ENCODE measurements around the gene PRKCD.

Gene PRKCD

GRCh38 chr3:53221827-53222182 is 60.8 kb downstream of the PRKCD start:
- no peak for DNase-seq

DNA sequence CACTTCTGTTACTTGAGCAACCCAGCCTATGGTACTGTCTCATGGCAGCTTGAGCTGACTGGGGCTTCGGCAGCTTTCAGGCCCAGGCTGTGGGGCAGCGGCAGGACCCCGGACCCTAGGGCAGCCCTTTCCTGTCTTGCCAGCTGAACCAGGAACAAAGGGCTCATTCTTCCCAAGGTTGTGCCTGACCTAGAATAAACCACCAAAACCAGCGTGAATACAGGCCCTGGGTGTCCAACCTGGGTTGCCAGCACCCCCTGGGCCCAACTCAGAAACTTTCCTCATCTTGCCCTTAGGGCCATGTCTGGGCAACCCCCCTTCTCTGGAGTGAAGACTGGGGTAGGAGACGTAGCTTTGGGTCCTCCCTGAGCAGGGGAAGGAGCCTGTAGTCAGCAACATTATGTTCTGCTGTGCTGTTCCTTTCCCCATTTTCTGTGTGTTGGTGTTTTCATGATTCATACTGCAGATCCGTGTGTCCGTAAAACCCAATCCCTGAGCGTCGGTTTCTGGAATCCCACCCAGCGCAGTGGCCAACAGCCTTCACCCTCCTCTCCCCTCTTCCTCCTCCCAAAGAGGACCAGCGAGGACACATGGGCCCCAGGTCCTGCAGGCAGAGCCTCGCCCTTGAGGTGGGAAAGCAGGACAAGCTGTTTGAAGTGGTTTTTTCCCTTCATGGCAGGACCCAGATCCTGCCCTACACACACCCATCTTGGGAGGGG is 61.3 kb downstream of the PRKCD start:
- no peak for DNase-seq

DNA sequence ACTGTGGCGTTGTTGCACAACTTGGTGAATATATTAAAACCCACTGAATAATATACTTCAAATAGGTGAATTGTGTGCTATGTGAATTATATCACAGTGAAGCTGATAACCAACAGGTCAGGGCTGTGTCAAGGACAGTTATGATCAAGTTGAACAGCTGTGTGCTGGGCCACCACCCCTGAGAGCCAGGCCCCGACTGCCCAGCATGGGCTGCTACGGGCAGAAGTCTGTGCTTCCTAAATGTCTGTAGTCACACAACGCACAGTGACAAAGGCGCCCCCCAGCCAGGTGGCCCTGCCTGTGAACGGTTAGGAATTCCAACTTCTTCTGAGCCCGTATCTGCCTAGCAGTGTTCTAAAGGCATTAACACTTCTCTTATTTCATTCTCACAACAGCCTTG is 62.0 kb downstream of the PRKCD start:
- DNase-seq: no peak

GRCh38 chr3:53223541-53223966 is 62.5 kb downstream of the PRKCD start:
- DNase-seq: no peak

DNA sequence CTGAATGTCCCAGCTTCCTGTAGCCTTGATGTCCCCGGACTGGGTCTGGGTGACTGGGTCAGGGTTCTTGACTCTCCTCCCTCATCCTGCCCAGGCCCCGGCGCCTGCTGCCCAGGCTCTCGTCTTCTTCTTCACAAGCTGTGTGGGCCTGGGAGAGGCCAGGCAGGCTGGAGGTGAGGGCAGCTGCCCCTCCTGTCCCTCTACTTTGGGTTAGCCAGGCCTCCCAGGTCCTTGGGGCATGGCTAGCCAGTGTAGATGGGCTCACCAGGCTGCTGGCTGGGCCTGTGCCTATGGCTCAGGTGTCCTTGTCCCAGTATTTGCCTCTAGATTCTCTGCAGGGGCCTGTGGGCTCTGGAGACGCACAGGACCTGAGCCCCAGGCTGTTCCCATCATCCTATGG is 63.0 kb downstream of the PRKCD start:
- no peak for DNase-seq

DNA sequence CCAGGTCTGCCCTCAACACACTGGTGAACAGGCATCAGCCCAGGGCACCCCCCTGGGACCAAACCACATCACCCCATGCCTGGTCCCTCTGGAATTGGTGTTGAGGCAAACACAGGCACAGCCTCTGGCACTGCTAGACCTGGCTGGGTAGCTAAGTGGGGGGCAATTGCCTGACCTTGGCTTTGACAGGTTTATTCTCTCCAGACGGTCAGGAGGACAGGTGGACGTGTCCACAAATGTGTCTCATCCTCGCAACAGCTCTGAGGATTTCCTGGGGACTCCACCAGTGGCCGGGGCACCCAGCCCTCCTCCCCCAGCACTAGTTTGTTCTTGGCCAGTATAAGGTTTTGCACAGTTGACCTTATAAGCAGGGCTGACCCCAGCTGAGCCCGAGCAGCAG is 63.5 kb downstream of the PRKCD start:
- DNase-seq: no peak

- DNase-seq: no peak
Observed at GRCh38 chr3:53225181-53225580, 64.2 kb downstream of the PRKCD start.

GRCh38 chr3:53225651-53226050 is 64.6 kb downstream of the PRKCD start:
- DNase-seq: no peak

GRCh38 chr3:53226142-53226840 is 65.3 kb downstream of the PRKCD start:
- DNase-seq: no peak

- DNase-seq: no peak
Observed at GRCh38 chr3:53226841-53227407, 65.9 kb downstream of the PRKCD start.

- DNase-seq: no peak
Observed at GRCh38 chr3:53227993-53228885, 67.2 kb downstream of the PRKCD start.

GRCh38 chr3:53229171-53229570 is 68.2 kb downstream of the PRKCD start:
- DNase-seq: no peak

GRCh38 chr3:53229606-53230005 is 68.6 kb downstream of the PRKCD start:
- no peak for DNase-seq

- DNase-seq: no peak
Observed at GRCh38 chr3:53230041-53230621, 69.1 kb downstream of the PRKCD start.

DNA sequence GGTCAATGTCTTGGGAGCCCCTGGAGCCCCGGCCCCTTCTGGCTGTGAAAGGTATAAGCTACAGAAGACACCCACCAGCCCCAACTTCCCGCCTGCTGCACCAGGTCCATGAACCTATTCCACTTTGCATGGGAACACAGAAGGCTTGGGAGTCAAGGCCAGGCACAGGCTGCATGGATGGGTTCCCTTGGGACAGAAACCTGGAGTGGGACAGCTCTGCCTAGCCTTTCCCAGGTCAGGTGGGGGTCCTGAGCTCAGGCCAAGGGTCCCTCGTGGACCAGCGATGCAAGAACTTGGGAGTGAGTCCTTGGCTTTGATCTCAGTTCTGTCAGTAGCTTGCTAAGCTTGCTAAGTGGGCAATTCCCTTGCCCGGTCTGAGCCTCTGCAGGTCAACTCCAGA is 69.8 kb downstream of the PRKCD start:
- DNase-seq: no peak

DNA sequence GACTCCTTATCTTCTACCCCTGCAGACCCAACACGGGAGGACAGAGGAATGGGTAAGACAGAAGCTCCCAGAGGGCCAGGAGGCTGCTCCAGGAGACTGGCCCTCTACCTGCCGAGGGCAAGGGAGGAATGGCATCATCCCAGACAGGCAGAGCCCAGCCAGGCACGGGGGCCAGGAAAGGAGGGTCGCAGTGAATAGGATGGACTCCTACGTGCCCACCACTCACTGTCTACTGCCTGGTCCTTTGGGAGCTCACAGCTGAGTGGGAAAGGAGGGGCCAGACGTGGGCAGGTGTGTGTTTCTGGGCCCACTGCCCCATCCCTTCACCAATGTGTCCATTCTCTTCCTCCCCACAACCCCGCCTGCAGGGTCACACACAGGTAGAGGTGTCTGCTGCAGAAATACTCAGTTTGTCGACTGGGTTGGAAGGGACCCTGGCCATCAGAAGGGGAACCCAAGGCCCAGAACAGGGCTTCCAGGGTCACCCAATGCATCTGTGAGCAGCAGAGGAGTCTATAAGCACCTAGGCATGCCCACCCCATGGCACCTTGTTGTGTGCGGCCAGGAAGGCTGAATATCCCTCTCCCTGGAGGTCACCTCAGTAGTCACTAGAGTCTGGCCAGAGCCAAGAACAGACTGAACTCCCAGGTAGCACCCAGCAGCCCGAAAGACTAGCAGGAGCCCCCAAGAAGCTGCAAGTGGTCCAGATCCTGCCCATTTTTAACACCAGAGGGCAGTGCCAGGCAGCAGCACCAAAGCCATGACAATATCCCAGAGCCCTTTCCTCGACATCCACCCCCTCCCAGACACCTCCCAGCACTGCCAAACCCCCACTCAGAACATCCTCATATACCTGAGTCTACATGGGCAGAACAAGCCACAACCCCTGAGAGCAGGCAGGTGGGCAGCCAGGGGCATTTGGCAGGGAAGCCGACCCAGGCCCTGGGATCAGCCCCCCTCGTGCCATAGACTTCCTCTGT is 70.8 kb downstream of the PRKCD start:
- no peak for DNase-seq

GRCh38 chr3:53232641-53233377 is 71.8 kb downstream of the PRKCD start:
- DNase-seq: no peak

GRCh38 chr3:53234130-53234840 is 73.3 kb downstream of the PRKCD start:
- no peak for DNase-seq

DNA sequence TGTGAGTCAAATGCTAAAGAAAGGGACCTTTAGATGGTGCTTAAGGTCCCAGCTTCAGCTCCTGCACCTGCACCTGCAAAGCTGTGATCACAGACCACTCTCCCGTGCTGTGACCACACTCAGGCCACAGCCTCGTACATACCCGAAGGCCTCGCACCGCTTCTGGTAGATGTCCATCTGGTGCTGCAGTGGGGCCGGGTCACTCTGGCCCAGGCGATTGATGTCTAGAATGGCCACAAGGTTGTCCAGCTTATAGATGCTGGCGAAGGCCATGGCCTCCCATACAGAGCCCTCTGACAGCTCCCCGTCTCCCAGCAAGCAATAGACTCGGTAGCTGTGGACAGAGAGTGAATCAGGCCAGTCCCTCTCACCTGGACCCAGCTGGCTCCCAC is 73.8 kb downstream of the PRKCD start:
- DNase-seq: no peak

DNA sequence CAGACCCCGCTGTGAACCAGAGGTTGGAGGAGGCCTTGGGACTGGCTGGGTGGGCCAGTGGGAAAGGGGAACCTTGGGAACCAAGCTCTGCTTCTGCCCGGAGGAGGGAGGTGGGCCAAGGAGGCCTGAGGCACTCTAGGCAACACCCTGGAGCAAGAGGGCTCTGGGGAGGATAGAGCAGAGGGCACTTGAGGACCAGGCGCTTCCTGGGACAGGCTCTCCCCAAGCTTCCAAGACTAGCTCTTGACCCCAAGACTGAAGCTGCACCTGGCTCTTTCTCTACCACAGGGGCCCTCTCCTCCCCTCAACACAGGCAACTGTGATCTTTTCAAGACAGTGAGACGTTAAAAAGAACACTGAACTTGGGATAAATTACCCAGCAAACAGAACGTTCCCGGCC is 74.5 kb downstream of the PRKCD start:
- no peak for DNase-seq
